Diencephalon (tissue), 1 donor: ENCODE results near the gene APAF1. TPM values are rescaled to one million over a fixed set of nuclear protein-coding genes. Genes with fewer than 3 reads are reported as not detected.

ENCODE experiments used
- small RNA-seq: library from RNA; depleted of rRNA; stranded (forward); fragments of <200 nt; gene quantifications from one replicate; pipeline ENCODE3, GENCODE V24; 2014
- total RNA-seq: library from RNA; depleted of rRNA; stranded (reverse); fragments of >200 nt; gene quantifications from one replicate; pipeline ENCODE4 v1.2.3, GENCODE V29; 2014

APAF1 gene, protein sequence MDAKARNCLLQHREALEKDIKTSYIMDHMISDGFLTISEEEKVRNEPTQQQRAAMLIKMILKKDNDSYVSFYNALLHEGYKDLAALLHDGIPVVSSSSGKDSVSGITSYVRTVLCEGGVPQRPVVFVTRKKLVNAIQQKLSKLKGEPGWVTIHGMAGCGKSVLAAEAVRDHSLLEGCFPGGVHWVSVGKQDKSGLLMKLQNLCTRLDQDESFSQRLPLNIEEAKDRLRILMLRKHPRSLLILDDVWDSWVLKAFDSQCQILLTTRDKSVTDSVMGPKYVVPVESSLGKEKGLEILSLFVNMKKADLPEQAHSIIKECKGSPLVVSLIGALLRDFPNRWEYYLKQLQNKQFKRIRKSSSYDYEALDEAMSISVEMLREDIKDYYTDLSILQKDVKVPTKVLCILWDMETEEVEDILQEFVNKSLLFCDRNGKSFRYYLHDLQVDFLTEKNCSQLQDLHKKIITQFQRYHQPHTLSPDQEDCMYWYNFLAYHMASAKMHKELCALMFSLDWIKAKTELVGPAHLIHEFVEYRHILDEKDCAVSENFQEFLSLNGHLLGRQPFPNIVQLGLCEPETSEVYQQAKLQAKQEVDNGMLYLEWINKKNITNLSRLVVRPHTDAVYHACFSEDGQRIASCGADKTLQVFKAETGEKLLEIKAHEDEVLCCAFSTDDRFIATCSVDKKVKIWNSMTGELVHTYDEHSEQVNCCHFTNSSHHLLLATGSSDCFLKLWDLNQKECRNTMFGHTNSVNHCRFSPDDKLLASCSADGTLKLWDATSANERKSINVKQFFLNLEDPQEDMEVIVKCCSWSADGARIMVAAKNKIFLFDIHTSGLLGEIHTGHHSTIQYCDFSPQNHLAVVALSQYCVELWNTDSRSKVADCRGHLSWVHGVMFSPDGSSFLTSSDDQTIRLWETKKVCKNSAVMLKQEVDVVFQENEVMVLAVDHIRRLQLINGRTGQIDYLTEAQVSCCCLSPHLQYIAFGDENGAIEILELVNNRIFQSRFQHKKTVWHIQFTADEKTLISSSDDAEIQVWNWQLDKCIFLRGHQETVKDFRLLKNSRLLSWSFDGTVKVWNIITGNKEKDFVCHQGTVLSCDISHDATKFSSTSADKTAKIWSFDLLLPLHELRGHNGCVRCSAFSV (N-terminal part only)
- total RNA-seq, result 45.0 TPM

DNA sequence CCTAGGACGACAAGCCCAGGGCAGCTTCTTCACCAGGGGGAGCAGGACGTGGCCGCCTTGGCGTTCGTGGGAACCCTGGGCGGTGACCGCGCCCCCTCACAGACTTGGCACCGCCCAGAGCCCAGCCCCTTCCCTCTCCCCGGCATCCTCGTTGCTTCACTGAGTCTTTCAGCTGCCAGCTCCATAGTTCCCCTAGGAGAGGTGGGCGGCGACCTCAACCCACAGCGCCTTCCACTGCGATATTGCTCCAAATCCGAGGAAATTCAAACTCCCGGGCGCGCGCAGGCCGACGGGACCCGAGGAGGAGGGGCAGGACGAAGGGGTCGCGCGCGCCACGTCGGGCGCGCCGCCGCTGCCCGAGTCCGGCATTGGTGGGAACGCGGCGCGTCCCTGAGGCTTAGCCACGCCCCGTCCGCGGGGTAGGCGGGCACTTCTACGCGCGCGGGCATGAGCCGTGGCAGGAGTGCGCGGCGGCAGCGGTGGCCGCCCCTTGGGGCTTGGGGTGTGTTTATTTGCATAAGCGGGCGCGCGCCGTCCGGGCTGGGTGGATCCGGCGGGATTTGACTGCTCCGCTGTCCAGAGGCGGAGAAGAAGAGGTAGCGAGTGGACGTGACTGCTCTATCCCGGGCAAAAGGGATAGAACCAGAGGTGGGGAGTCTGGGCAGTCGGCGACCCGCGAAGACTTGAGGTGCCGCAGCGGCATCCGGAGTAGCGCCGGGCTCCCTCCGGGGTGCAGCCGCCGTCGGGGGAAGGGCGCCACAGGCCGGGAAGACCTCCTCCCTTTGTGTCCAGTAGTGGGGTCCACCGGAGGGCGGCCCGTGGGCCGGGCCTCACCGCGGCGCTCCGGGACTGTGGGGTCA is at the start of gene APAF1, which contains the start of gene IKBIP:
Gene APAF1 (plus strand): TSS at position 579 of the 860 bp plus-strand sequence. CDS start 3,070 bp downstream, outside the sequence.
Gene IKBIP (minus strand): TSS at position 77 of the 860 bp plus-strand sequence. CDS start 87 bp downstream, outside the sequence.

Small RNA genes within 50 kb of the gene (small RNA-seq; reads per million reads assigned to genes)
- gene SNORA53, result 4.0 reads per million, percentile 91 among the genes with 10 or more reads in this experiment

Other genes starting within 250 kb of the APAF1 start
- gene TMPO, start 129.7 kb upstream of the APAF1 start, total RNA-seq, result 125 TPM
- gene SLC25A3, start 51.6 kb upstream of the APAF1 start, total RNA-seq, result 276 TPM
- gene IKBIP, start 502 bp upstream of the APAF1 start, total RNA-seq, result 10.1 TPM